GM12865 (cell line): ENCODE results near the gene DNAJB8.

Experiments
- DNase-seq: peaks from one replicate; pipeline ENCODE4 v3.0.0; 2010; ENCODE audit warnings: low read depth
- H3K4me3 ChIP-seq: 2 replicates; pipeline ENCODE4 v1.5.1; 2011; ENCODE audit warnings: mild to moderate bottlenecking, low read depth, low read length, control low read depth
- TF ChIP-seq, protein P1 (sequence below): IDR thresholded peaks from 2 replicates; pipeline ENCODE4 v1.5.1; 2011; ENCODE audit warnings: low read length, control low read depth, low read depth, inconsistent platforms; ENCODE audit not compliant: insufficient read depth; ENCODE audit errors: missing control alignments

The DNAJB8 gene

DNA sequence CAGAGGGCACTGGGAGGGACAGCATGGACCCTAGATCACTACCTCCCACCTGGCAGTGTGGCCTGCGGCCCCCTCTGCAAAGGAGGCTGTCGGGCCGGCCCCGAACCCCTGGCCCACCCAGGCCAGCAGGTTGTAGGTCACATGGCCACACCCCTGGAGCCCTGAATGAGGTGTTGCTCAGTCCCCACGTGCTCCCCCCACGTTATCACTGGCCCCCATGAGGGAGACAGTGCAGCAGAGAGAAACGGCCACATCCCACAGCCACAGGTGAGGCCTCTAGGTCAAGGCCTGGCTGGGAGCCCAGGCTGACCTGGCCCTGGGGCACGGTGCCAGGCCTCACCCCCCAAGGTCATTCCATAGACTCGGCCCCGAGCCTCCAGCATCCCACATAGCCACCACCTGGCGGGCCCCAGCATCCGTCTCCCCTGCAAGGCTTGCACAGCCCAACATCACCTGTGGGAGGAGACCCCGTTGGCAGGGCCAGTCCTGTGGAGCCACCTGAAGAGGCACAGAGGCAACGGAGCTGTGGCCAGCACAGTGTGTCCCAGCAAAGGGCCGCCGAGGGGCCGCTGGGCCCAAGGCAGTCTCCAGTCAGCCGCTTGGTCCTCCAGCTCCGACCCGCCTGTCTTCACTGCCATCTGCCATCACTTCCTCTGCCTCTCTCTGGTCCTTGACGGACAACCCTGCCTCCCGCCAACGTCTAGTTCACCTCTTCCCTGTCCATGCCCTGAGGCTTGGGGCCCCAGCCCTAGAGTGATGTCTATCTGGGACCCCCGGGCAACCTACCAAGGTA, 53.1 kb downstream of the DNAJB8 start:
- no peak for DNase-seq
- no peak overlapping the region for H3K4me3 ChIP-seq
- TF ChIP-seq, protein P1, sequence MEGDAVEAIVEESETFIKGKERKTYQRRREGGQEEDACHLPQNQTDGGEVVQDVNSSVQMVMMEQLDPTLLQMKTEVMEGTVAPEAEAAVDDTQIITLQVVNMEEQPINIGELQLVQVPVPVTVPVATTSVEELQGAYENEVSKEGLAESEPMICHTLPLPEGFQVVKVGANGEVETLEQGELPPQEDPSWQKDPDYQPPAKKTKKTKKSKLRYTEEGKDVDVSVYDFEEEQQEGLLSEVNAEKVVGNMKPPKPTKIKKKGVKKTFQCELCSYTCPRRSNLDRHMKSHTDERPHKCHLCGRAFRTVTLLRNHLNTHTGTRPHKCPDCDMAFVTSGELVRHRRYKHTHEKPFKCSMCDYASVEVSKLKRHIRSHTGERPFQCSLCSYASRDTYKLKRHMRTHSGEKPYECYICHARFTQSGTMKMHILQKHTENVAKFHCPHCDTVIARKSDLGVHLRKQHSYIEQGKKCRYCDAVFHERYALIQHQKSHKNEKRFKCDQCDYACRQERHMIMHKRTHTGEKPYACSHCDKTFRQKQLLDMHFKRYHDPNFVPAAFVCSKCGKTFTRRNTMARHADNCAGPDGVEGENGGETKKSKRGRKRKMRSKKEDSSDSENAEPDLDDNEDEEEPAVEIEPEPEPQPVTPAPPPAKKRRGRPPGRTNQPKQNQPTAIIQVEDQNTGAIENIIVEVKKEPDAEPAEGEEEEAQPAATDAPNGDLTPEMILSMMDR, result no peak

DNA sequence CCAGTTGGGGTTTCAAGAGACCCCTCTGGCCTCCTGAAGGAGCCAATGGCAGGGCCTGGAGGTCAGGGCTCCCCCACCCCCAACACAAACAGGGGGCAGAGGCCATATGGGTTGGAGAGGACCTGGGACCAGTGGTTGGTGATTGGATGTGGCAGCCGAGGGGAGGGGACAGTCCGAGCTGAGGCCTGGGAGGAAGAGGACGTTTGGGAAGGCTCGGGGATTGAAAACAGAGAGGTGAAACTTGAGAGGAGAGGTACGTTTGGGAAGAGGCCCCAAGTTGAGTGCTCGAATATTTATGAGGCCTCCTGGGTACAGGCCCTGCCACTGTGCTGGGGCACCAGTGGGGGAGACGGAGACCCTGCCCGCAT, 53.7 kb downstream of the DNAJB8 start:
- DNase-seq, result no peak

More for the DNA sequence above, 53.7 kb downstream of the DNAJB8 start:
- no peak overlapping the region for H3K4me3 ChIP-seq
- TF ChIP-seq, protein P1, result no peak
